ENCODE data around the gene PRR20G. TPM values are rescaled to one million over a fixed set of nuclear protein-coding genes. Genes with fewer than 3 reads are reported as not detected.

The PRR20G gene
- 0.30 TPM for total RNA-seq (2021; ENCODE audit: unreplicated experiment)
- polyA plus RNA-seq (2012) = 0.25 and 0.33 TPM in 2 replicates
- Bru-seq, nascent RNA = percentile 21 among the genes with signal in this experiment
- BruChase-seq, experiment 1, labeled RNA remaining after a 6-hour chase = percentile 12 among the genes with signal in this experiment
- BruChase-seq, experiment 2, labeled RNA remaining after a 2-hour chase = percentile 19 among the genes with signal in this experiment
- long read RNA-seq = 0 reads

- Histone ChIP-seq H3K9ac (ENCODE audit: low read length) (no peak within 1 kb of the TSS), H3K79me2 (ENCODE audit: insufficient read depth, low read length) (no peaks in the 10 kb centered on the region), H3K9me3 (ENCODE audit: control insufficient read depth in 1 of 2, insufficient read depth in 1 of 2, low read depth in 1 of 2, low read length in 2 of 2) (no peaks in the 10 kb centered on the region), H3K27ac (ENCODE audit: low read depth, low read length) (no peak within 1 kb of the TSS), H3K27me3 (ENCODE audit: insufficient read depth, low read length) (no peaks in the 10 kb centered on the region), H4K20me1 (ENCODE audit: insufficient read depth) (no peaks in the 10 kb centered on the region), H3K4me2 (ENCODE audit: low read length) (peak within 1 kb of the TSS; percentile 19; the same call in 1 of the 2 replicates), H3K36me3 (ENCODE audit: control insufficient read depth in 1 of 2, insufficient read depth in 2 of 2, low read length in 2 of 2) (no peaks in the 10 kb centered on the region), H3K4me3 (replicated peaks in 1 of 2; ENCODE audit: low read depth in 1 of 2, low read length in 2 of 2) (no peak within 1 kb of the TSS), H2AFZ (ENCODE audit: low read depth, low read length, poor library complexity, severe bottlenecking) (no peak within 1 kb of the TSS), H3K4me1 (ENCODE audit: control insufficient read depth in 1 of 2, insufficient read depth in 2 of 2, low read length in 2 of 2) (peaks cover 0 to 6% of the 10 kb centered on the region in 2 experiments; a peak in 1 of 4 replicates), H3K9me2 (ENCODE audit: insufficient read depth) (no peaks in the 10 kb centered on the region)
- POLR2A ChIA-PET = no interaction called here
- no TSS peak for BruUV-seq (replicated peaks)
- CTCF ChIA-PET = no interaction called here
- intact Hi-C loops (cut with micrococcal nuclease) = no loop called here
- peak; percentile 63 for ATAC-seq
- RAD21 ChIA-PET (ENCODE audit: low non-redundant PET in 1 of 2, low total read pairs in 2 of 2, uncharacterized antibody in 2 of 2, unreplicated experiment in 2 of 2) = no interaction called here
- TF ChIP-seq, protein P1, sequence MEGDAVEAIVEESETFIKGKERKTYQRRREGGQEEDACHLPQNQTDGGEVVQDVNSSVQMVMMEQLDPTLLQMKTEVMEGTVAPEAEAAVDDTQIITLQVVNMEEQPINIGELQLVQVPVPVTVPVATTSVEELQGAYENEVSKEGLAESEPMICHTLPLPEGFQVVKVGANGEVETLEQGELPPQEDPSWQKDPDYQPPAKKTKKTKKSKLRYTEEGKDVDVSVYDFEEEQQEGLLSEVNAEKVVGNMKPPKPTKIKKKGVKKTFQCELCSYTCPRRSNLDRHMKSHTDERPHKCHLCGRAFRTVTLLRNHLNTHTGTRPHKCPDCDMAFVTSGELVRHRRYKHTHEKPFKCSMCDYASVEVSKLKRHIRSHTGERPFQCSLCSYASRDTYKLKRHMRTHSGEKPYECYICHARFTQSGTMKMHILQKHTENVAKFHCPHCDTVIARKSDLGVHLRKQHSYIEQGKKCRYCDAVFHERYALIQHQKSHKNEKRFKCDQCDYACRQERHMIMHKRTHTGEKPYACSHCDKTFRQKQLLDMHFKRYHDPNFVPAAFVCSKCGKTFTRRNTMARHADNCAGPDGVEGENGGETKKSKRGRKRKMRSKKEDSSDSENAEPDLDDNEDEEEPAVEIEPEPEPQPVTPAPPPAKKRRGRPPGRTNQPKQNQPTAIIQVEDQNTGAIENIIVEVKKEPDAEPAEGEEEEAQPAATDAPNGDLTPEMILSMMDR (IDR thresholded peaks at IDR 0.05 in 2 of 3, conservative IDR thresholded peaks at IDR 0.05 in 1 of 3; ENCODE audit: borderline replicate concordance in 1 of 3, insufficient read depth in 1 of 3, low read depth in 2 of 3, low read length in 2 of 3) = peak in 1 of 3 experiments; percentile 25; a peak in 1 of 6 replicates
- TF ChIP-seq ZNF274 (IDR thresholded peaks at IDR 0.05; ENCODE audit: low read depth, low read length) = no peak
- DNase-seq (ENCODE audit: low read depth, low spot score) = no peak
Observed at GRCh38 chr3:127287840-127288239, at the start of gene PRR20G. Gene PRR20G, minus strand, starts transcription at chr3:127288046. Its CDS starts 681 bp downstream, at chr3:127287365.

GRCh38 chr3:127337001-127337400 lies 49.2 kb upstream of the PRR20G start:
- DNase-seq (ENCODE audit: low read depth, low spot score) = no peak
- intact Hi-C loops (cut with micrococcal nuclease) = no loop called here
- BruUV-seq (replicated peaks) = no TSS peak
- H3K27ac ChIP-seq (ENCODE audit: low read depth, low read length) = no peak overlapping the region
- ChIA-PET RAD21 (ENCODE audit: low non-redundant PET in 1 of 2, low total read pairs in 2 of 2, uncharacterized antibody in 2 of 2, unreplicated experiment in 2 of 2) (no interaction called here), POLR2A (no interaction called here), CTCF (no interaction called here)
- no peaks in the 10 kb centered on the region for H3K36me3 ChIP-seq (ENCODE audit: control insufficient read depth in 1 of 2, insufficient read depth in 2 of 2, low read length in 2 of 2)
- H3K9me3 ChIP-seq (ENCODE audit: control insufficient read depth in 1 of 2, insufficient read depth in 1 of 2, low read depth in 1 of 2, low read length in 2 of 2) = no peaks in the 10 kb centered on the region
- H3K79me2 ChIP-seq (ENCODE audit: insufficient read depth, low read length) = no peaks in the 10 kb centered on the region
- no peaks in the 10 kb centered on the region for H3K4me1 ChIP-seq (ENCODE audit: control insufficient read depth in 1 of 2, insufficient read depth in 2 of 2, low read length in 2 of 2)
- no peak overlapping the region for H3K4me3 ChIP-seq (replicated peaks in 1 of 2; ENCODE audit: low read depth in 1 of 2, low read length in 2 of 2)
- no peaks in the 10 kb centered on the region for H3K9me2 ChIP-seq (ENCODE audit: insufficient read depth)
- H2AFZ ChIP-seq (ENCODE audit: low read depth, low read length, poor library complexity, severe bottlenecking) = no peak overlapping the region
- H4K20me1 ChIP-seq (ENCODE audit: insufficient read depth) = no peaks in the 10 kb centered on the region
- H3K9ac ChIP-seq (ENCODE audit: low read length) = no peak overlapping the region
- no peaks in the 10 kb centered on the region for H3K27me3 ChIP-seq (ENCODE audit: insufficient read depth, low read length)
- TF ChIP-seq CEBPB (IDR thresholded peaks at IDR 0.05; ENCODE audit: low read depth) (no peak), POLR2AphosphoS5 (IDR thresholded peaks at IDR 0.05; ENCODE audit: low read depth, low read length) (no peak), FOSL1 (IDR thresholded peaks at IDR 0.05; ENCODE audit: low read depth) (no peak), ZNF274 (IDR thresholded peaks at IDR 0.05; ENCODE audit: low read depth, low read length) (no peak), POLR2A (IDR thresholded peaks at IDR 0.05; ENCODE audit: borderline replicate concordance, extremely low read depth, insufficient read depth, insufficient read length) (no peak), ZFX (IDR thresholded peaks at IDR 0.05) (no peak), SRF (IDR thresholded peaks at IDR 0.05; ENCODE audit: low read depth) (no peak), EGR1 (IDR thresholded peaks at IDR 0.05; ENCODE audit: low read depth) (no peak), ELF1 (IDR thresholded peaks at IDR 0.05; ENCODE audit: borderline replicate concordance, low read depth) (no peak), JUND (IDR thresholded peaks at IDR 0.05) (no peak), YY1 (IDR thresholded peaks at IDR 0.05; ENCODE audit: extremely low read depth, insufficient replicate concordance, low read depth, low read length) (no peak)
- no peak overlapping the region for H3K4me2 ChIP-seq (ENCODE audit: low read length)
- ATAC-seq = no peak
